Mucosa of rectum (tissue), 2 donors: Measurements from ENCODE around the gene SELENOI.
"Not testable (repeated sequence)": the region's sequence is repeated elsewhere in the genome, so short reads cannot be mapped to it uniquely, and the experiment has no call there.

ENCODE experiments used
- H3K27ac ChIP-seq, 2 donors: one replicate each; pipeline ENCODE4 v1.7.0; 2013; ENCODE audit warnings: inconsistent platforms in 2 of 2, low read depth in 2 of 2, low read length in 2 of 2
- H3K27me3 ChIP-seq, 2 donors: one replicate each; pipeline ENCODE4 v1.7.0; 2013; ENCODE audit warnings: low read length in 2 of 2; ENCODE audit not compliant: control insufficient read depth in 2 of 2, insufficient read depth in 2 of 2
- H3K36me3 ChIP-seq, 2 donors: one replicate each; pipeline ENCODE4 v1.7.0; 2013; ENCODE audit warnings: low read length in 2 of 2; ENCODE audit not compliant: control insufficient read depth in 2 of 2, insufficient read depth in 2 of 2
- H3K4me1 ChIP-seq, 2 donors: one replicate each; pipeline ENCODE4 v1.7.0; 2013; ENCODE audit warnings: low read length in 2 of 2, mild to moderate bottlenecking in 1 of 2; ENCODE audit not compliant: control insufficient read depth in 2 of 2, insufficient read depth in 2 of 2
- H3K4me3 ChIP-seq, 2 donors: one replicate each; pipeline ENCODE4 v1.7.0; 2013; ENCODE audit warnings: low read length in 2 of 2
- H3K9ac ChIP-seq, 2 donors: one replicate each; pipeline ENCODE4 v1.7.0; 2013; ENCODE audit warnings: low read length in 2 of 2, low read depth in 1 of 2, mild to moderate bottlenecking in 1 of 2
- H3K9me3 ChIP-seq, 2 donors: one replicate each; pipeline ENCODE4 v1.7.0; 2013; ENCODE audit warnings: low read length in 2 of 2; ENCODE audit not compliant: control insufficient read depth in 2 of 2
- donor health status: healthy.
- donor health status: Normal muscosa, but diverticular disease.

Gene SELENOI

DNA sequence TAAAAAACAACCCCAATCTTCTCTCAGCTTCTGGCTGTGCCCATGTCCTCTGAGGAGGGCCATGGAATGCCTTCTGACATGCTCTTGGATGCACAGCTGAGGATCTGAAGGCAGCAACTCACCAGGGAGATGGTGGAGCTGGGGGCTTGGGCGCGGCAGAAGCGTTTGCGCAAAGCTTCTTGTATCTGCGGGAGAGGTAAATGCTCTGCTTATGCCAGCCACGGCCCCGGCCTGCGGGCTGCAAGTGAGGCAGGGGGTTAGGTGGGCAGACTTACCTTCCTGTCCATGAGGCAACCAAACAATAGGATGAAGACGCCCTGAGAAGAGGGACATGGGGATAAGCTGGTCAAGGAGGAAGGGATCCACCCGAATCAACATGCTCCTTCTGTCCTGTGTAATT, 36.0 kb upstream of the SELENOI start:
- H3K4me3 ChIP-seq, result no peak overlapping the region
- H3K36me3 ChIP-seq, result no peaks in the 10 kb centered on the region
- no peaks in the 10 kb centered on the region for H3K9me3 ChIP-seq
- no peaks in the 10 kb centered on the region for H3K4me1 ChIP-seq
- H3K9ac ChIP-seq, result no peak overlapping the region
- H3K27ac ChIP-seq, result no peak overlapping the region
- H3K27me3 ChIP-seq, result no peaks in the 10 kb centered on the region

GRCh38 chr2:26312471-26312870, 33.5 kb upstream of the SELENOI start:
- no peaks in the 10 kb centered on the region for H3K9me3 ChIP-seq
- no peak overlapping the region for H3K9ac ChIP-seq
- no peak overlapping the region for H3K27ac ChIP-seq
- no peaks in the 10 kb centered on the region for H3K27me3 ChIP-seq
- H3K4me3 ChIP-seq, result no peak overlapping the region
- H3K36me3 ChIP-seq, result no peaks in the 10 kb centered on the region
- H3K4me1 ChIP-seq, result no peaks in the 10 kb centered on the region

GRCh38 chr2:26313446-26313845, 32.5 kb upstream of the SELENOI start:
- Histone ChIP-seq H3K4me3 (no peak overlapping the region), H3K27me3 (no peaks in the 10 kb centered on the region), H3K9me3 (no peaks in the 10 kb centered on the region), H3K9ac (no peak overlapping the region), H3K36me3 (no peaks in the 10 kb centered on the region), H3K4me1 (no peaks in the 10 kb centered on the region), H3K27ac (no peak overlapping the region)

- H3K4me1 ChIP-seq, result no peaks in the 10 kb centered on the region
- H3K27me3 ChIP-seq, result no peaks in the 10 kb centered on the region
- no peak overlapping the region for H3K4me3 ChIP-seq
- no peaks in the 10 kb centered on the region for H3K9me3 ChIP-seq
- no peaks in the 10 kb centered on the region for H3K36me3 ChIP-seq
- no peak overlapping the region for H3K27ac ChIP-seq
- H3K9ac ChIP-seq, result no peak overlapping the region
Measured at GRCh38 chr2:26314243-26314642, 31.7 kb upstream of the SELENOI start.

- H3K4me1 ChIP-seq, result no peaks in the 10 kb centered on the region
- no peak overlapping the region for H3K27ac ChIP-seq
- no peak overlapping the region for H3K9ac ChIP-seq
- no peaks in the 10 kb centered on the region for H3K36me3 ChIP-seq
- H3K27me3 ChIP-seq, result no peaks in the 10 kb centered on the region
- H3K4me3 ChIP-seq, result no peak overlapping the region
- no peaks in the 10 kb centered on the region for H3K9me3 ChIP-seq
Measured at GRCh38 chr2:26316041-26316440, 29.9 kb upstream of the SELENOI start.

- Histone ChIP-seq H3K4me1 (no peaks in the 10 kb centered on the region), H3K36me3 (no peaks in the 10 kb centered on the region), H3K9me3 (no peaks in the 10 kb centered on the region), H3K27me3 (peaks cover 0 to 3% of the 10 kb centered on the region in 2 donors), H3K27ac (no peak overlapping the region), H3K9ac (no peak overlapping the region), H3K4me3 (no peak overlapping the region)
Measured at GRCh38 chr2:26316845-26317244, 29.1 kb upstream of the SELENOI start.

DNA sequence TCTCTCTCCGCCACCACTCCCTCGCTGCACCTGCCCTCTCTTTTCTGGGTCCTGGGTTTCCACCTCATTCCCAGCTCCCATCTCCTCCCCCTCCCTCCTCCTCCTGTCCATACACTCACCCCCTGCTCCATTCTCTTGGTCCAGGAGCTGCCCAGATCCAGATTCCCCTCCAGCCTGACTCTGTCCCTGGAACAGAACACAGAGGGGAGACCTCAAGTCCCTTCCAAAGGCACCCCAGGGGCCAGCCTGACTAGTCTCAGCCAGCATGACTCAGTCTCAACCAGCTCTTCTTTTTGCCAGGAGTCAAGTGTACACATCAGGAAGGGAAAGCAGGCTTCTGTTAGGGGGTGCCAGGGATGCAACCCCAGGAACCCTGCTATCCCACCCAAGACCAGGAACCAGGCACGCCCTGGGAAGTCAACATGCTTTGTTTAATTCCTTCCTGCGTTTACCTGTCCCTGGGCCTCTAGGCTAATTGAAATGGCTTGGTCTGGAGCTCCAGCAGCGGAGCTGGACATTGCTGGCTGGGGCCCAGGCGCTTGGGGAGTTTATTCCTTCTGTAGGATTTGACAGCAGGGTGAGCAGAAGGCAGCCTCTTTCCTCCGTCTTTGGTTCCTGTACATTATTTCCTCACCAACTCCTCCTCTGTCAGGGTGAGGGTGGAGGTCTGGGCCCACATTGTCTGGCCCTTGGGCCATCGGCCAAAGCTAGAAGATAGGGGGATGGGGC, 28.4 kb upstream of the SELENOI start:
- Histone ChIP-seq H3K27ac (no peak overlapping the region), H3K27me3 (peaks cover 0 to 3% of the 10 kb centered on the region in 2 donors), H3K9me3 (no peaks in the 10 kb centered on the region), H3K36me3 (no peaks in the 10 kb centered on the region), H3K4me3 (no peak overlapping the region), H3K4me1 (no peaks in the 10 kb centered on the region), H3K9ac (no peak overlapping the region)

GRCh38 chr2:26318950-26319349, 27.0 kb upstream of the SELENOI start:
- H3K27ac ChIP-seq, result no peak overlapping the region
- H3K9ac ChIP-seq, result no peak overlapping the region
- H3K4me1 ChIP-seq, result no peaks in the 10 kb centered on the region
- no peaks in the 10 kb centered on the region for H3K9me3 ChIP-seq
- H3K36me3 ChIP-seq, result no peaks in the 10 kb centered on the region
- H3K4me3 ChIP-seq, result no peak overlapping the region
- H3K27me3 ChIP-seq, result peaks cover 0 to 3% of the 10 kb centered on the region in 2 donors

DNA sequence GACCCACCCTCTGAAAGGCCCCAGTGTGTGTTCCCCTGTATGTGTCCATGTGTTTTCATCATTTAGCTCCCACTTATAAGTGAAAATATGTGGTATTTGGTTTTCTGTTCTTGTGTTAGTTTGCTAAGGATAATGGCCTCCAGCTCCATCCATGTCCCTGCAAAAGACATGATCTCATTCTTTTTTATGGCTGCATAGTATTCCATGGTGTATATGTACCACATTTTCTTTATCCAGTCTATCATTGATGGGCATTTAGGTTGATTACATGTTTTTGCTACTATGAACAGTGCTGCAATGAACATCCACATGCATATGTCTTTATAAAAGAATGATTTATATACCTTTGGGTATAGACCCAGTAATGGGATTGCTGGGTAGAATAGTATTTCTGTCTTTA, 21.5 kb upstream of the SELENOI start:
- not testable (repeated sequence) for H3K9ac ChIP-seq, H3K36me3 ChIP-seq, H3K4me3 ChIP-seq, H3K27ac ChIP-seq, H3K4me1 ChIP-seq, H3K9me3 ChIP-seq, H3K27me3 ChIP-seq

- Histone ChIP-seq H3K4me3 (no peak overlapping the region), H3K27me3 (peaks cover 0 to 3% of the 10 kb centered on the region in 2 donors), H3K9me3 (no peaks in the 10 kb centered on the region), H3K27ac (no peak overlapping the region), H3K36me3 (no peaks in the 10 kb centered on the region), H3K9ac (no peak overlapping the region), H3K4me1 (no peaks in the 10 kb centered on the region)
Measured at GRCh38 chr2:26324903-26325302, 21.0 kb upstream of the SELENOI start.

GRCh38 chr2:26325851-26326250, 20.1 kb upstream of the SELENOI start:
- Histone ChIP-seq H3K4me3 (no peak overlapping the region), H3K9me3 (no peaks in the 10 kb centered on the region), H3K9ac (no peak overlapping the region), H3K27ac (no peak overlapping the region), H3K4me1 (no peaks in the 10 kb centered on the region), H3K27me3 (peaks cover 0 to 3% of the 10 kb centered on the region in 2 donors), H3K36me3 (no peaks in the 10 kb centered on the region)
